TTC549 (cell line): ENCODE results near the gene AMN1.
"Not testable (repeated sequence)": the region's sequence is repeated elsewhere in the genome, so short reads cannot be mapped to it uniquely, and the experiment has no call there.

ENCODE experiments used
- FAIRE-seq: peaks from 2 replicates; lab custom pipeline; 2012; peaks lifted over from hg19 to GRCh38; lab: Jason Lieb, UNC

AMN1 gene

DNA sequence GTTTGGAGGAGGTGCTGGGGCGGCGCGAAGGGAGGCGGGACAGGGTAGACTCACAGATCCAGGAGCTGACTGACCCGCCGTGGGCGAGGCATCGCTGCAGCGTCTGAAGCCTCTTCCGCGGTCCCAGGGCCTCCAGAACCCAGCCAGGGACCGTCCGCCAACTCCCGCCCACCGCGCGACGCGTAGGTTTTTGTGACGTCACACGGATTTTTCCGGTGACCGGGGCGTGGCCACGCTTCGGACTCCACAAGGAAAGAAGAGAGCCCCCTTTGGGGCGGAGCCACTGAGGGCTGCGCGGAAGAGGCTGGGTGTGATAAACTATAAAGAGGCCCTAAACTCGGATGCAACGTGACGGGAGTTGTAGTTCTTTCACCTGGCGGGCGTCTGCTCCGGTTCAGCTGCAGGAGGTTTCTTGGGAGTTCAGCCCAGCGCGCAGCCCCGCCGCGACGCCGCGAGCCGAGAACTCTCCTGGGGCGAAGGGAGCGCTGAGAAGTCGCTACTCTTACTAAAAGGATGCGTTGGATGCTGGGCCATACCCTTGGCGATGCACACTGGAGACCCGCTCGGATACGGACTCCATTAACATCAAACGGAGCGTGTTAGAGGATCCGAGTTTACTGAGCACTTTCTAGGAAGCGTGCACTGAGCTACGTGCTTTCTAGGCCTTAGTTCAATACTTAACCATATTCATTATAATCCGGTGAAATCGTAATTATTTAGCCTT is at the start of gene AMN1:
Gene AMN1, minus strand, starts transcription at position 105 of the 724 bp plus-strand sequence. Its CDS starts 13 bp downstream, at position 92.
- FAIRE-seq = peak; percentile 84

DNA sequence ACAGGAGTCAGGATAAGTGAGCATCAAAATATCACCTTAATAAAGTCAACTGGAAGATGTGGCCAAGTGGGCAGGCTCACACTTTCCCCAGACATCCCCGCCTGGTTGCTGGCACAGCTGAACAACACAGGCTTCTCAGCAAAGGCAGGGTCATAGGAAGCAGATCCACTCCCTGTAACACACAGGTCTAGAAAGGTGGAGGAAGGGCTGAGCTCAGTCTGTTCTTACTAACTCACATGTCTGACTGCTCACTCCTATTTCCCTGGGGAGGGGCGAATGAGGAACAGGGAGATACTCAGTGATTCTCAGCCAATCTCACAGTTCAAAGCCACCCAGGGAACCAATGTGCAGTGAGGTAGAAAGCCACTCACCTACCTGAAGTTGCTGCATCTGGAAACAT is 45.0 kb upstream of the AMN1 start:
- FAIRE-seq = no peak

DNA sequence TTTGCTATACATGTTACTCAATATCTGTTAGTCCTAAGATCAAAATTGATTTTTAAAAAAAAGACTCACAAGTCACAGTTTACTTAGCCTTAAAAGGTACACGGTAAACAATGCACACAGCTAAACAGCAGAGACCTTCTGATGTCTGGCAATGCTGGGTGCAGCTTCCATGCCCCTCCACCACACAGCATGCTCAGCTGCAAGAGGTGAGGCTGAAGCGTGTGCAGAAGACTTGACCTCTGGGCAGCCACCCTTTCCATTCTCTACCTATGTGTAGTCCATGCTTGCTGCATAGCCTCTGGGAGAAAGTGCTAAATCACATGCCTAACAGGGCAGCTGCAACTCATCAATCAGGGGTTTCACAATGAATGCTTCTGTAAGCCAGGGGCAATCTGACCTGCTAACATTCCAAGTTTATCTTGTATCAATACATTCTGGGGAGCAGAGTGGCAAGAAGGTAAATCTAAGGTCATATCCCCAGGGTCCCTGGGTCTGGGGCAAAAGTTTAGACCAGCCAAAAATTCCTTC is 44.5 kb upstream of the AMN1 start:
- no peak for FAIRE-seq

DNA sequence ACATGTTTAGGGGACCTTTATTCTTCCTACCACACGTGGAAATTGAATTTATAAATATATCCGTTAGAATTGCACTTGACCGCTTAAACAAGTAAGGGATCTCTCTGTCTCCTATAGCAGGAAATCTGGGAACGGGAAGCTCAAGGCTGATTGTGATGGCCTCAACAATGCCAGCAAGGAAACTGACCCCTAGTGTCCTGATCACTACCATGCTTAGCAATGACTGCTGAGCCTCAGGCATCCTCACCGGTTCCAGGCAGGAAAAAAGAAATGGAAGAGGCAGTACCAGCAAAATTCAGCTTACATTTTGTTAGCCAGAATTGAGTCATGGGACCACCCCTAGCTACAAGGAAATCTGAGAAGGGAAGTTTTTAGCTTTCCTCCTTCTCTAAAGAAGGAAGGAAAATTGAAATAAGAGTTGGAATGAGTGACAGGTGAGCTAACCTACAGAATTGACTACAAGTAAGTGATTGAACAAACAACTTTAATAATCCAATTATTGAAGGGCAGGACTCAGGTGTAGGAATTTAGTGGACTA is 43.9 kb upstream of the AMN1 start:
- no peak for FAIRE-seq

DNA sequence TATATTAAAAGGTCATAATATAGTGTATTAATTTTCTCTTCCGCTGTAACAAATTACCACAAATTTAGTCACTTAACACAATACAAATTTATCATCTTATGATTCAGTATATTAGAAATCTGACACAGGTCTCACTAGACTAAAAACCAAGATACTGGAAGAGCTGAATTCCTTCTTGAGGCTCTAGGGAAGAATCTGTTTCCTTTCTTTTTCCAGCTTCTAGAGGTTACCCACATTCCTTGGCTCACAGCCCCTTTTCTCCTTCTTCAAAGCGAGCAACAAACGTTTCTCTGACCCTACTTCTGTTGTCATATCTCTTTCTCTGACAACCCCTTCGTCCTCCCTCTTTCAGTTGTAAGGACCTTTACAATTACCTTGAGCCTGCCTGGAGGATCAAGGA is 43.4 kb upstream of the AMN1 start:
- no peak for FAIRE-seq

DNA sequence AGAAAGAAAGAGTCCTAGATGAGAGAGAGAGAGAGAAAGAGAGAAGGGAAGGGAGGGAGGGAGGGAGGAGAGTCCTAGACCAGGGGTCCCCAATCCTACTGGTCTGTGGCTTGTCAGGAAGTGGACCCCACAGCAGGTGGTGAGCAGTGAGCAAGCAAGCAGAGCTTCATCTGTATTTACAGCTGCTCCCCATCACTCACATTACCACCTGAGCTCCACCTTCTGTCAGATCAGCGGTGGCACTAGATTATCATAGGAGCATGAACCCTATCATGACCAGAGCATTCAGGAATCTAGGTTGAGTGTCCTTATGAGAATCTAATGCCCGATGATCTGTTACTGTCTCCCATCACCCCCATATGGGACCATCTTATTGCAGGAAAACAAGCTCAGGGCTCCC is 39.2 kb upstream of the AMN1 start:
- FAIRE-seq = no peak

DNA sequence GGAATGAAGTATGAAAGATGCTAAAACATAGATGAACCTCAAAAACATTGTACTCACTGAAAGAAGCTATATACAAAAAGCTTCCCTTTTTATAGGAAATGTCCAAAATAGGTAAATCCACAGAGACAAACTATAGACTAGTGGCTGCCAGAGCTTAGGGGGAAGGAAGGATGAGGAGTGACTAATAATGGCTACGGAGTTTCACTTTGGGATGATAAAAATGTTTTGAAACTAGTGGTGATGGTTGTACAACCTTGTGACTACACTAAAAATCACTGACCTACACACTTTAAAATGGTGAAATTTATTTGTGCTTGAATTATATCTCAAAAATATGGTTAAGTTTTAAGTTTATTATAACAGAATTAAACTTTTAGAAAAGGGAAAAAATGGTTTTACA is 37.1 kb upstream of the AMN1 start:
- no peak for FAIRE-seq

DNA sequence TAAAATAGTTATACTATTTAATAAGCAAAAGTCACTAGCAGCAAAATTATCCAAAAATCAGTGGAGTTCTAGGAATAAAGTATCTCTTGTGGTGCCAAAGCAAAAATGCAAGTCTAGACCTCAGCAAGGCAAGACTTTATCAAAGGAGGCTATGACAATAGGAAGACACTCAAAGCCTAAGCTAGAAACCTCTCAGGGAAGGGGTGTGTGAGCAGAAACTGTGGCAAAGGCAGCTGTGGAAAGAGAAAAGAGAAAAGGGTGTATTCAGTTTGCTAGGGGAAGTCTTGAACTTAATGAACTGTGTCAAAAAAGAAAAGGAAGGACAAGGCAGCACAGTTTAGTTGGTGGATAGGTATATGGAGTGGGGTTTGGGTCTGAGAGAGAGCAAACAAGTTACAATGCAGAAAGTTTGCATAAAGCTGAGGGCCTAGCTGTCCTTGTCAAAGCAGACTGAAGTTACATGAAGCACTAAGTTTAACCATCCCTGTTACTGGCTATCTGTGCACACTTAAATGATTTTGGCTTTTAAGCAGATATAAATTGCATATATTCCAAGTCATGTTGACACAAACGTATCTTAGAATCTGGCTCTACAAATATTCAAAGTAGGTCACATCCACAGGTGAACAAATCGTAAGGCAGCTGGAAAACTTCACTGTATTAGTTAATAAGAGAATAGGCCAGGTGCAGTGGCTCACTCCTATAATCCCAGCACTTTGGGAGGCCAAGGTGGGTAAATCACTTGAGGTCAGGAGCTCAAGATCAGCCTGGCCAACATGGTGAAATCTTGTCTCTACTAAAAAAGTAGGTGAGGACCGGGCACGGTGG is 31.0 kb upstream of the AMN1 start:
- no peak for FAIRE-seq

DNA sequence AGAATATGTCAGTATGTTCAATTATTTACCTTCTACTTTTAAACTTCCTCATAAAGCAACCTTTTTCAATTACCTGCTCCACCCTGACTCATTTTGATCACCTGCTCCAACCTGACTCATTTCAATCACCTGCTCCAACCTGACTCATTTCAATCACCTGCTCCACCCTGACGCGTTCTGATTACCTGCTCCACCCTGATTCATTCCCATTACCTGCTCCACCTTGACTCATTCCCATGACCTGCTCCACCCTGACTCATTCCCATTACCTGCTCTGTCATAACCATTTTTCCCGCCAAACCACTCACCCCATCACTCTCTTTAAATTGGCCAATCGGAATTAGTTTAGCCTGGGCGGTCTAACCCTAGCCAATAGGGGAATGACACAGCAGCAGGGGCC is 29.5 kb upstream of the AMN1 start:
- FAIRE-seq = not testable (repeated sequence)

DNA sequence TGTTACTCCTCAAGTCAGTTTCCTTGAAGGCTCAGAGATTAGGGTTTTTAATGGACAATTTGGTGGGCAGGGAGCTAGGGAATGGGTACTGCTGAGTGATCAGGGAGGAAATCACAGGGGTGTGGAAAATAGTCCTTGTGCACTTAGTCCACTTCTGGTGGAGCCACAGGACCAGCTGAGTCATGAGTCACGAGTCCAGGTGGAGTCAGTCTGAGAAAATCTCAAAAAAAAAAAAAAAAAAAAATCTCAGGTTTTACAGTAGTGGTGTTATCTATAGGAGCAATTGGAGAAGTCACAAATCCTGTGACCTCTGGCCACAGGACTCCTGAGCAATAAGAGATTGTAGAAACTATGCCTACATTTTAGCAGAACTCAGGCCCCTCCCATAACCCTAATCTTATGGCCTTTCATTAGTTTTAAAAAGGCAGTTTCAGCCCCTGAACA is 28.2 kb upstream of the AMN1 start:
- no peak for FAIRE-seq

DNA sequence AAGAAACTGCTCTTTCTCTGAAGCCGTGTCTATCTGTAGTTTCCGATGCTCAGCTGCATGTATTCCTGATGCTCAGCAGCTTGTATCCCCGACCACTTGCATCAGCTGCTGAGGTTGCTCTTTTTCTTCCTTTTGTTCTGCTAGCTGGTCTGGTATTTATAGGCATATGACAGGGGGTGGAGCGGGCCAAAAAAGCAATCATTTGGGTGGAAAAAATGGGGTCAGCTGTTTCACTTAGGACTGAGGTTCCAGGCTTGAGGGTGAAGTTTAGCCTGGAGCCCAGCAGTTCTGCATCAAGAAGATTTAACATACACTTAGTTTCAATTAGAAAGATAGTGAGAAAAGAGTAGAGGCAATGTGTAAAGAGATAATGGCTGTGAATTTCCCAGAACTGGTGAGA is 23.6 kb upstream of the AMN1 start:
- FAIRE-seq = no peak

DNA sequence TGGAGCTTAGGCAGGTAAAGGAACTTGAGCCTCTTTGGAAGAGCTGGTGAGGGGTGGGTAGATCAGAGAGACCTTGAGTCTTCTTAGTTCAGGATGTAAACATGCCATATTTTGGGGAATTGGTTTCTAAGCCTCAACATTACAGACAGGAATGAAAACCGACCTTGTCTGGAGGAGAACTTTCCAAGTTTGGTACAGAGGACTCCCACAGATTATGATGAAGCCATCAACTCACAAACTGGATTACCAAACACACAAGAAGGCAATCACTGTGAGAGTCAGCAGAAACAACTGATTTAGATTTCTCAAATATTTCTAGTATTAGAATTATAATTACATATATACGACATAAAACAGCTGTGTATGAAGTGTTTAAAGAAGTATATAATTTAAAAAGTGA is 22.3 kb upstream of the AMN1 start:
- no peak for FAIRE-seq

DNA sequence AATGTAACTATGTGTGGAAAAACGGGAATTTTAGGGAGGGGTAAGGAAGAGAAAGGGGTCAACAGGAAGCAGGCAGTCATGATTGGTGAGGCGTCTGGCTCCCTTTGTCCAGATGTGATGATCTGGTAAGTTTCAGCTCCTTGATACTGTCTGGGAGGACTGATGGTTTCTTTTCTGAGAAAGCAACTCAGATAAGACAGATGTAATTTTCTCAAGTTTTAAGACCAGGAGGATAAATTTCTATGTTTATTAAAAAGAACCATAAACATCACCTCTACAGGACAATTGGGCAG is 21.9 kb upstream of the AMN1 start:
- no peak for FAIRE-seq

DNA sequence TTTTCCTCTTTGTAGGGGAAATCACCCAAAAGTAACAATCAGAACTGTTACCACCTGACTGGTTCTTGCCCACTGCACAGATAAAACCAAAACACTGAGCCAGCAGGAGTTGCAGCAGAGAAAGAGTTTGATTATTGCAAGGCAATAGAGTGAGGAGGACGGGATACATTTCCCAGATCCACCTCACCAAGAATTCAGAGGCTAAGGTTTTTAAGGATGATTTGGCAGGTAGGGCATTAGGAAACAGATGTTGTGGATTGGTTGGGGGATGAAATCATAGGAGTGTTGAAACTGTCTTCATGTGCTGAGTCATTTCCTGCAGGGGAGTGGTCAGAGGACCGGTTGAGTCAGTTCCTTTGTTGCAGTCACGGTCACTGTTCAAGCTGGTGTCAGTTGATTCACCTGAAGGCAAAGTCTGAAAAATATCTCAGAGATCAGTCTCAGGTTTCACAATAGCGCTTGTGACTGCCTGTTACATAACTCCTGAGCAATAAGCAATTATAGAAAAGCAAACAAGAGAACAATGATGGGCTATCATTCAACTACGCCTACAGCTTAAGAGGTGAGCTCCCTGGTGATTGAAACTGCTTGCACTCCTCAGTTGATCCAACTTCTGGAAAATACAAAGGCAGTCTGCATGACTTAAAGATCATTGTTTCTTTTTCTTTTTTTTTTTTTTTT is 20.3 kb upstream of the AMN1 start:
- FAIRE-seq = no peak

DNA sequence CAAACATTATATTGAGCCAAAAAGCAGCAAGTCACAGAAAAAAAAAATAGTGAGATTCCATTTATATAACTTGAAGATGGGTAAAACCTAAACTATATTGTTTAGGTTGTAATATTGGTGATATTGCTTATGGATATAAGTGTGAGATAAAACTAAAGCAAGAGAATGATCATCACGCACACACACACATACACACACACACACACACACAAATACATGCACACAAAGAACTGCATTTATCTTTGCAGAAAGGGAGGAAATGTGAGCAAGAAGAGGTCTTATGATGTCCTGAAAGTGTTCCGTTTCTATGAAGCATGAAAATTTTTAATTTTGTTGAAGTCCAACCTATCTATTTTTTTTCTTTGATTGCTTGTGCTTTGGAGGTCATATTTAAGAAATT is 16.4 kb upstream of the AMN1 start:
- FAIRE-seq = no peak

DNA sequence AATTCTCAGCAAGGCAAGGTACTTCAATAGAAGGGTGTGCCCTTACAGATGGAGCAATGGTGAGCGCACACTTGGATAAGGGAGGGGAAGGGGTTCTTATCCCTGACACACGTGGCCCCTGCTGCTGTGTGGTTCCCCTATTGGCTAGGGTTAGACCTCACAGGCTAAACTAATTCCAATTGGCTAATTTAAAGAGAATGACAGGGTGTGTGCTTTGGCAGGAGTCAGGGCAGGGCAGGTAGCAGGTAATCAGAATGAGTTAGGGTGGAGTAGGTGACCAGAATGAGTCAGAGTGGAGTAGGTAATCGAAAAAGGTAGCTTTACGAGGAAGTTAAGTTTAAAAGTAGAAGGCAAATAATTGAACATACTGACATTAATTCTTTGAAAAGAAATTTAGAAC is 15.5 kb upstream of the AMN1 start:
- not testable (repeated sequence) for FAIRE-seq

DNA sequence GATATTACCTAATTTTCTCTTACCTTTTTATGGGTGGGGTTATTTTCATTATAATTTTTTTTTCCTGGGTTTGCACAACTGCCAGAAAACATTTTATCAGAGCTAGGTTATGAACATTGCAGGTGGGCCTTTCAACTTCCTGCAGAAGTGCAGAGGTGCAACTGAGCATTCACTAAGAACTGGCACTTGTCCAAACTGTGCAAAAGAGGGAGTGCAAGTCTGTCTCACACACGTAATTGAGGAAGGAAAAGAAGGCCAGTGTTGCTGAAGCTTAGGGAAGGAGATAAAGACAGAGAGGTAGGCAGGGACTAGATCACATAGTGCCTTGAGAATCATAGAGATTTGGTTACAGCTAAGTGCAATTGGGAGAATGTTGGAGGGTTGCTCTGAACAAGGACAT is 14.1 kb upstream of the AMN1 start:
- no peak for FAIRE-seq

DNA sequence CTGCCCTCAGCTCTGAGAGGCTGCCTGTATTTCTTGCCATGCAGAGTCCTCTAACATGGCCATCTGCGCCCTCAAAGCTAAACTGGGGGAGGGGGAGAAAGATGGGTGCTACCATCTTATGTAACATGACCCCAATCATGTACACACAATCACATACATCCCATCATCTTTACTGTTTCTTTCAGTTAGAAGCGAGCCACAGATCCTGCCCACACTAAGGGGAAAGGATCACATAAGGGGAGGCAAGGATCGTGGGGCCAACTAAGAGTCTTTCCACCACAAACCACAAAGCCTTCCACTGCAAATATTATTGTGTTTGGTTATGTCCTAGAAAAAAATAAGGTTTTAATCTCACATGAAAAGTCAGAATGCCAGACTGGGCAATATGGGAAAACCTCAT is 11.8 kb upstream of the AMN1 start:
- FAIRE-seq = no peak

DNA sequence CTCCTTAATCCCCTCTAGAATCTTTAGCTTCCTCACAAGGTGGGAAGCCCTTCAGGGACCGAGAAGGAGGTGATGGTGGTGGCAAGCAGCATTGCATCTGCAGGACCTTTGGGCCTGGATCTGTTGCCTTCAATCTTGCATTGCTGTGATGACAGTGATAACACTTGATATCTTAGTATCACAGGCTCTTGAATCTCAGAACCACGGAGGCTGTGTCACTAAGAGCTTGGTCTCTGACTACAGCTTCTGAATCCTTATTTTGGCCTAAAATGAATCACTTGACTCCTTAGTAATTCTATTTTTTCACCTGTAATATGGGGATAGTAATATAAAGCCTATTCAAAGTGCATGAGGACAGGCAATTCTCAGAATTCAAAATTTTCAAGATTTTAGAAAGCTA is 8.9 kb upstream of the AMN1 start:
- no peak for FAIRE-seq

DNA sequence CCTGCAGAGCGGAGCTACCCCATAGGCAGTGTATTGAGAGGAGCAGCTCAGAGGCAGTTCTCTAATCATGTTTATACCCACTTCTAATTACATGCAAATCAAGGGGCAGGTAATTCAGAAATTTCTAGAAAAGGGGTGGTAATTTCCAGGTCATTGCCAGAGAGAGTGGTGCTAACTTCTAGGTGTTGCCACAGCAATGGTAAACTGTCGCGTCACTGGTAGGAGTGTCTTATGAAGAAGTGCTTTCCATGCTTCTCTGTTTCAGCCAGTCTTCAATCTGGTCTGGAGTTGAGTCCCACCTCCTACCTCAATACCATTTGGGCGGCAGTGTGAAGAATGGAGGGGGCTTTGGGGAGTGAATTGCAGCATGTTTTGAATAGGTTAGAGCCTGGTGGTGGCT is 8.5 kb upstream of the AMN1 start:
- no peak for FAIRE-seq

DNA sequence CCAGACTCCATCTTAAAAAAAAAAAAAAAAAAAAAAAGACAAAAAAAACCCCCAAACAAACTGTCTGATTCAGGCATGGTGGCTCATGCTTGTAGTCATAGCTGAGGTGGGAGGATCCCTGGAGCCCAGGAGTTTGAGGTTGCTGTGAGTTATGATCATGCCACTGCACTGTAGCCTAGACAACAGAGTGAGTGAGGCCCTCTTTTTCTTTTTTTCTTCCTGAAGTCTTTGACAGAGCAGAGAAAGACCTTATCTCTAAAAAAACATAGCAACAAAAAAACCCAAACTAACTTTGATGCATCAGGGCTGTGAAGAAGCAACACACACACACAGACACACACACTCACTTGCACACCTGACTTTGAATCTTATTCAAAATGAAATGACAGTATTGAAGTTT is 7.7 kb upstream of the AMN1 start:
- FAIRE-seq = no peak

DNA sequence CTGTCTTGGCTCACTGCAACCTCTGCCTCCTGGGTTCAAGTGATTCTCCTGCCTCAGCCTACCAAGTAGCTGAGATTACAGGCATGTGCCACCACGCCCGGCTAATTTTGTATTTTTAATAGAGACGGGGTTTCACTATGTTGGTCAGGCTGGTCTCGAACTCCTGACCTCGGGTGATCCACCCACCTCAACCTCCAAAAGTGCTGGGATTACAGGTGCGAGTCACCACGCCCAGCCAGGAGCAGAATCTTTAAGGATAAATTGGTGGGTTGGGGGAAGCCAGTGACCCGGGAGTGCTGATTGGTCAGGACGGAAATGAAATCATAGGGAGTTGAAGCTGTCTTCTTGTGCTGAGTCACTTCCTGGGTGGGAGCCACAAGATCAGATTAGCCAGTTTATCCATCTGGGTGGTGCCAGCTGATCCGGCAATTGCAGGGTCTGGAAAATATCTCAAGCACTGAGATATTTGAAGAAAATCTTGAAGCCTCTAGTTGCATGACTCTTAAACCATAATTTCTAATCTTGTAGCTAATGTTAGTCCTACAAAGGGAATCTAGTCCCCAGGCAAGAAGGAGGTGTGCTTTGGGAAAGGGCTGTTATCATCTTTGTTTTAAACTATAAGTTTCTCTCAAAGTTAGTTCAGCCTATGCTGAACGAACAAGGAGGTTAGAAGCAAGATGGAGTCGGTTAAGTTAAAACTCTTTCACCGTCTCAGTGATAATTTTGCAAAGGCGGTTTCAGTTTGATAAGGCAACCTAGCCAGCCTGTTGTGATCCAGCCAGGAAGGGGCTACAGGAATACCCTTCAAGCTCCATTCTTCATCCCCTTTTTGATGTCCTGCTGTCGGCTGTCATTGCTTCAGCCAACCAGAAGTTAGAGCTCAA is 5.0 kb upstream of the AMN1 start:
- not testable (repeated sequence) for FAIRE-seq
